ENCODE data around the gene MACF1.
"Not testable (repeated sequence)": the region's sequence is repeated elsewhere in the genome, so short reads cannot be mapped to it uniquely, and the experiment has no call there.

The MACF1 gene

GRCh38 chr1:39425151-39425550 lies 220.7 kb downstream of the MACF1 start:
- DNase-seq (ENCODE audit: low read depth): no peak

GRCh38 chr1:39425634-39426033 lies 221.1 kb downstream of the MACF1 start:
- DNase-seq (ENCODE audit: low read depth): no peak

GRCh38 chr1:39426346-39426745 lies 221.9 kb downstream of the MACF1 start:
- DNase-seq (ENCODE audit: low read depth): no peak

- DNase-seq (ENCODE audit: low read depth): no peak
These were observed 222.9 kb downstream of the MACF1 start for GRCh38 chr1:39427374-39427773.

GRCh38 chr1:39427912-39428311 lies 223.4 kb downstream of the MACF1 start:
- no peak for DNase-seq (ENCODE audit: low read depth)

GRCh38 chr1:39431927-39432326 lies 227.4 kb downstream of the MACF1 start:
- no peak for DNase-seq (ENCODE audit: low read depth)

GRCh38 chr1:39434797-39435395 lies 230.4 kb downstream of the MACF1 start:
- no peak for DNase-seq (ENCODE audit: low read depth)

- DNase-seq (ENCODE audit: low read depth): no peak
These were observed 231.1 kb downstream of the MACF1 start for GRCh38 chr1:39435597-39435996.

GRCh38 chr1:39436842-39437241 lies 232.3 kb downstream of the MACF1 start:
- DNase-seq (ENCODE audit: low read depth): no peak

GRCh38 chr1:39438042-39438441 lies 233.5 kb downstream of the MACF1 start:
- DNase-seq (ENCODE audit: low read depth): no peak

GRCh38 chr1:39440856-39441255 lies 236.4 kb downstream of the MACF1 start:
- no peak for DNase-seq (ENCODE audit: low read depth)

GRCh38 chr1:39441797-39442196 lies 237.3 kb downstream of the MACF1 start:
- DNase-seq (ENCODE audit: low read depth): no peak

- DNase-seq (ENCODE audit: low read depth): no peak
These were observed 241.1 kb downstream of the MACF1 start for GRCh38 chr1:39445573-39445972.

- DNase-seq (ENCODE audit: low read depth): no peak
These were observed 242.6 kb downstream of the MACF1 start for GRCh38 chr1:39446986-39447567.

GRCh38 chr1:39450041-39450440 lies 245.5 kb downstream of the MACF1 start:
- not testable (repeated sequence) for DNase-seq (ENCODE audit: low read depth)

- no peak for DNase-seq (ENCODE audit: low read depth)
These were observed 246.6 kb downstream of the MACF1 start for GRCh38 chr1:39450956-39451606.

- DNase-seq (ENCODE audit: low read depth): no peak
These were observed 247.6 kb downstream of the MACF1 start for GRCh38 chr1:39452081-39452480.

- no peak for DNase-seq (ENCODE audit: low read depth)
These were observed 248.0 kb downstream of the MACF1 start for GRCh38 chr1:39452540-39452939.

- no peak for DNase-seq (ENCODE audit: low read depth)
These were observed 249.1 kb downstream of the MACF1 start for GRCh38 chr1:39453603-39454002.

- DNase-seq (ENCODE audit: low read depth): no peak
These were observed 254.5 kb downstream of the MACF1 start for GRCh38 chr1:39458991-39459390.

GRCh38 chr1:39462074-39462473 lies 257.6 kb downstream of the MACF1 start:
- no peak for DNase-seq (ENCODE audit: low read depth)

GRCh38 chr1:39466413-39467107 lies 262.1 kb downstream of the MACF1 start:
- no peak for DNase-seq (ENCODE audit: low read depth)

- DNase-seq (ENCODE audit: low read depth): not testable (repeated sequence)
These were observed 262.7 kb downstream of the MACF1 start for GRCh38 chr1:39467108-39467720.
